SK-N-SH (cell line): ENCODE measurements around the gene TPST2. TPM values are rescaled to one million over a fixed set of nuclear protein-coding genes. Genes with fewer than 3 reads are reported as not detected.

Experiments
- CTCF ChIA-PET: fragments of 300-600, 350-600 bp; formaldehyde crosslinking; extraction: SDS; loops from one replicate; lab custom pipeline; 2021; lab: Yijun Ruan, JAX
- POLR2A ChIA-PET: fragments of 350-600 bp; sonication (Branson Sonifier 250); formaldehyde crosslinking; extraction: SDS; loops from one replicate; lab custom pipeline; 2020; ENCODE audit warnings: antibody characterized with exemption, inconsistent platforms; lab: Yijun Ruan, JAX
- DNase-seq: peaks from one replicate; pipeline ENCODE4 v3.0.0; 2012
- H2AFZ ChIP-seq: fragments of 200-600 bp; sonication (generic); 2 replicates; pipeline ENCODE4 v1.8.1; 2016; ENCODE audit warnings: antibody characterized with exemption, mild to moderate bottlenecking, low read depth
- H3F3A ChIP-seq: fragments of 200-600 bp; sonication (generic); replicated peaks from 2 replicates; pipeline ENCODE3; 2016; ENCODE audit warnings: antibody characterized with exemption, mild to moderate bottlenecking; ENCODE audit not compliant: insufficient read depth
- H3K27ac ChIP-seq, 2 experiments: fragments of 200-500 bp in 1 of 2; fragments of 200-600 bp in 1 of 2; sonication (Bioruptor generic) in 1 of 2; sonication (generic), shearing (Covaris generic) in 1 of 2; 2 replicates each; pipeline versions ENCODE4 v1.5.1 to v1.6.1; 2014 to 2016; ENCODE audit warnings: low read depth in 2 of 2, inconsistent platforms in 1 of 2, low read length in 1 of 2, mild to moderate bottlenecking in 1 of 2, mixed read lengths in 1 of 2
- H3K27me3 ChIP-seq: fragments of 200-600 bp; sonication (generic), shearing (Covaris generic); 2 replicates; pipeline ENCODE4 v1.6.1; 2016; ENCODE audit warnings: mixed run types; ENCODE audit not compliant: insufficient read depth
- H3K36me3 ChIP-seq, 2 experiments: fragments of 200-500 bp in 1 of 2; fragments of 200-600 bp in 1 of 2; sonication (Bioruptor generic) in 1 of 2; sonication (generic) in 1 of 2; replicated peaks in 1 of 2; 2 replicates each; pipeline versions ENCODE3 to v1.5.1; 2014 to 2016; ENCODE audit warnings: low read length in 1 of 2, mild to moderate bottlenecking in 1 of 2; ENCODE audit not compliant: insufficient read depth in 2 of 2, control insufficient read depth in 1 of 2
- H3K4me1 ChIP-seq, 2 experiments: fragments of 200-500 bp in 1 of 2; fragments of 200-600 bp in 1 of 2; sonication (Bioruptor generic) in 1 of 2; sonication (generic), shearing (Covaris generic) in 1 of 2; 2 replicates each; pipeline versions ENCODE4 v1.5.1 to v1.6.1; 2014 to 2016; ENCODE audit warnings: low read depth in 1 of 2, low read length in 1 of 2, mixed run types in 1 of 2; ENCODE audit not compliant: insufficient read depth in 2 of 2, control insufficient read depth in 1 of 2
- H3K4me2 ChIP-seq: fragments of 200-600 bp; sonication (generic), shearing (Covaris generic); 2 replicates; pipeline ENCODE4 v1.6.1; 2017; ENCODE audit warnings: mixed run types
- H3K4me3 ChIP-seq, 2 experiments: fragments of 200-500 bp in 1 of 2; fragments of 200-600 bp in 1 of 2; sonication (Bioruptor generic) in 1 of 2; sonication (generic), shearing (Covaris generic) in 1 of 2; 2 replicates each; pipeline versions ENCODE4 v1.5.1 to v1.8.1; 2014 to 2016; ENCODE audit warnings: low read depth in 2 of 2, inconsistent platforms in 1 of 2, low read length in 1 of 2, mild to moderate bottlenecking in 1 of 2, mixed read lengths in 1 of 2, moderate library complexity in 1 of 2
- H3K79me2 ChIP-seq: fragments of 200-600 bp; sonication (generic); 2 replicates; pipeline ENCODE4 v1.8.1; 2017; ENCODE audit warnings: mild to moderate bottlenecking; ENCODE audit not compliant: insufficient read depth
- H3K9ac ChIP-seq: fragments of 200-600 bp; sonication (generic); 2 replicates; pipeline ENCODE4 v1.6.1; 2017; ENCODE audit warnings: mixed run types
- H3K9me2 ChIP-seq: fragments of 200-600 bp; sonication (generic); 2 replicates; pipeline ENCODE4 v1.6.1; 2017; ENCODE audit warnings: mixed run types
- H3K9me3 ChIP-seq: fragments of 200-600 bp; sonication (generic); 2 replicates; pipeline ENCODE4 v1.6.1; 2017; ENCODE audit warnings: mixed run types, mild to moderate bottlenecking, moderate library complexity
- H4K20me1 ChIP-seq: fragments of 200-600 bp; sonication (generic); 2 replicates; pipeline ENCODE4 v1.6.1; 2017; ENCODE audit warnings: mild to moderate bottlenecking, mixed run types; ENCODE audit not compliant: insufficient read depth
- EP300 ChIP-seq, 2 experiments: IDR thresholded peaks; 2 replicates each; pipeline versions ENCODE4 v1.4.0 to v1.6.1; 2012; ENCODE audit warnings: borderline replicate concordance in 1 of 2, low read depth in 1 of 2, low read length in 1 of 2
- FOSL2 ChIP-seq: IDR thresholded peaks from 2 replicates; pipeline ENCODE4 v1.4.0; 2012; ENCODE audit warnings: low read depth, mild to moderate bottlenecking, moderate library complexity, borderline replicate concordance
- FOXJ3 ChIP-seq: sonication (generic); formaldehyde crosslinking; IDR thresholded peaks from 2 replicates; pipeline ENCODE4 v1.5.1; 2020; ENCODE audit warnings: mild to moderate bottlenecking, missing genetic modification reagents
- GABPA ChIP-seq: IDR thresholded peaks from 2 replicates; pipeline ENCODE4 v1.4.0; 2012; ENCODE audit warnings: low read depth, mild to moderate bottlenecking
- MAX ChIP-seq: IDR thresholded peaks from 2 replicates; pipeline ENCODE4 v1.4.0; 2012; ENCODE audit warnings: low read depth
- MEF2A ChIP-seq: IDR thresholded peaks from 2 replicates; pipeline ENCODE4 v1.4.0; 2012; ENCODE audit warnings: low read depth, borderline replicate concordance
- MXI1 ChIP-seq: IDR thresholded peaks from 2 replicates; pipeline ENCODE4 v1.6.1; 2012; ENCODE audit warnings: mild to moderate bottlenecking, low read depth, low read length, improper control_type of control experiment
- NFIC ChIP-seq: IDR thresholded peaks from 2 replicates; pipeline ENCODE4 v1.4.0; 2012; ENCODE audit warnings: borderline replicate concordance
- NRF1 ChIP-seq: IDR thresholded peaks from 2 replicates; pipeline ENCODE4 v1.6.1; 2012; ENCODE audit warnings: low read depth, mild to moderate bottlenecking, low read length
- PBX3 ChIP-seq: IDR thresholded peaks from 2 replicates; pipeline ENCODE4; 2012
- POLR2AphosphoS5 ChIP-seq: IDR thresholded peaks from 2 replicates; pipeline ENCODE4 v1.6.1; 2012; ENCODE audit warnings: low read depth, low read length
- RCOR1 ChIP-seq: fragments of 150-350 bp; IDR thresholded peaks from 2 replicates; pipeline ENCODE4 v1.6.1; 2017; ENCODE audit warnings: antibody characterized with exemption, low read length
- REST ChIP-seq: IDR thresholded peaks from 2 replicates; pipeline ENCODE4 v1.6.1; 2012; ENCODE audit warnings: mild to moderate bottlenecking, low read depth, low read length, moderate library complexity
- RFX5 ChIP-seq: IDR thresholded peaks from 2 replicates; pipeline ENCODE4 v1.6.1; 2012; ENCODE audit warnings: mild to moderate bottlenecking, improper control_type of control experiment, low read length
- SMC3 ChIP-seq: IDR thresholded peaks from 2 replicates; pipeline ENCODE4 v1.6.1; 2012; ENCODE audit warnings: low read depth, low read length, improper control_type of control experiment
- TCF12 ChIP-seq: IDR thresholded peaks from 2 replicates; pipeline ENCODE4 v1.4.0; 2012
- TEAD4 ChIP-seq: IDR thresholded peaks from 2 replicates; pipeline ENCODE4 v1.4.0; 2012; ENCODE audit warnings: mild to moderate bottlenecking, borderline replicate concordance; ENCODE audit not compliant: insufficient read depth
- USF2 ChIP-seq: fragments of 150-350 bp; IDR thresholded peaks from 2 replicates; pipeline ENCODE4 v1.6.1; 2017; ENCODE audit warnings: antibody characterized with exemption, low read length, low read depth, borderline replicate concordance
- WGBS: methylation state at CpG from one replicate; pipeline ENCODE4 v1.1.6; 2017; ENCODE audit warnings: low lambda C conversion rate; 5-methylcytosine and 5-hydroxymethylcytosine counted together
- polyA plus RNA-seq, 3 experiments: library from polyadenylated mRNA; depleted of rRNA; stranded (reverse); fragments of >200 nt; gene quantifications; 2 replicates each; pipeline ENCODE4 v1.2.3, GENCODE V29; 2012

TPST2 gene
- polyA plus RNA-seq, 1 of the 3 experiments (the other 2 are of a cell fraction) = 58.4 TPM

- TF ChIP-seq REST (no peak), POLR2AphosphoS5 (no peak), RCOR1 (no peak), FOXJ3 (no peak), MEF2A (no peak), SMC3 (no peak), MXI1 (no peak)
Measured at GRCh38 chr22:26555478-26555877, 34.5 kb downstream of the TPST2 start (continued).

GRCh38 chr22:26554956-26555355, 35.0 kb downstream of the TPST2 start:
- no peak overlapping the region for H3K4me2 ChIP-seq
- POLR2A ChIA-PET = no interaction called here
- no peak overlapping the region for H3K27ac ChIP-seq
- no peak overlapping the region for H2AFZ ChIP-seq
- CTCF ChIA-PET = interaction anchor here (0.6 kb wide), 1 partner anchor 524 kb away, joined by 3 read pairs; no protein-coding TSS in a partner anchor
- H3K9ac ChIP-seq = no peak overlapping the region
- 92% methylated on average over 6 of the region's 6 CpGs for WGBS
- H4K20me1 ChIP-seq = no peaks in the 10 kb centered on the region
- no peak overlapping the region for H3K4me3 ChIP-seq
- DNase-seq = no peak
- H3K4me1 ChIP-seq = peaks cover 0 to 25% of the 10 kb centered on the region in 2 experiments; a peak in 3 of 4 replicates
- H3F3A ChIP-seq = peaks cover 17% of the 10 kb centered on the region
- H3K79me2 ChIP-seq = peaks cover 51% of the 10 kb centered on the region
- TF ChIP-seq TEAD4 (no peak), GABPA (no peak), MXI1 (no peak), NRF1 (no peak), EP300 (IDR thresholded peaks at IDR 0.05; ENCODE audit: borderline replicate concordance in 1 of 2, low read depth in 1 of 2, low read length in 1 of 2) (no peak)
- TF ChIP-seq, all 33 proteins: peak for 0
- no peaks in the 10 kb centered on the region for H3K9me2 ChIP-seq
- H3K36me3 ChIP-seq = no peaks in the 10 kb centered on the region
- H3K27me3 ChIP-seq = no peaks in the 10 kb centered on the region
- no peaks in the 10 kb centered on the region for H3K9me3 ChIP-seq

- Histone ChIP-seq H3K9ac (peak overlapping the region; percentile 53; the same call in 1 of the 2 replicates), H3K27ac (peak overlapping the region in 1 of 2 experiments; percentile 92; a peak in 2 of 4 replicates), H3F3A (peaks cover 17% of the 10 kb centered on the region), H3K36me3 (no peaks in the 10 kb centered on the region), H3K27me3 (no peaks in the 10 kb centered on the region), H2AFZ (peak overlapping the region; percentile 31; the same call in 1 of the 2 replicates), H3K4me3 (no peak overlapping the region), H4K20me1 (no peaks in the 10 kb centered on the region), H3K79me2 (peaks cover 55% of the 10 kb centered on the region), H3K4me1 (peaks cover 0 to 25% of the 10 kb centered on the region in 2 experiments; a peak in 3 of 4 replicates), H3K4me2 (peak overlapping the region; percentile 61), H3K9me3 (no peaks in the 10 kb centered on the region), H3K9me2 (no peaks in the 10 kb centered on the region)
- WGBS = 51% methylated on average over 7 of the region's 7 CpGs
- TF ChIP-seq MAX = peak; percentile 80
- no peak for TF ChIP-seq USF2
- TF ChIP-seq RFX5 = no peak
- TF ChIP-seq NFIC = peak; percentile 22; the same call in 1 of the 2 replicates
- peak; percentile 41; the same call in 1 of the 2 replicates for TF ChIP-seq FOSL2
- peak; percentile 46; the same call in 1 of the 2 replicates for TF ChIP-seq TCF12
- peak in 1 of 2 experiments; percentile 24; a peak in 1 of 4 replicates for TF ChIP-seq EP300 (IDR thresholded peaks at IDR 0.05; ENCODE audit: borderline replicate concordance in 1 of 2, low read depth in 1 of 2, low read length in 1 of 2)
- peak; percentile 39; the same call in 1 of the 2 replicates for TF ChIP-seq PBX3
- no peak for TF ChIP-seq SMC3
- TF ChIP-seq MXI1 = no peak
- peak; percentile 47 for DNase-seq
- POLR2A ChIA-PET = no interaction called here
- CTCF ChIA-PET = no interaction called here
Measured at GRCh38 chr22:26553056-26553752, 36.7 kb downstream of the TPST2 start.
